ENCODE data around the gene EIF2B5. TPM values are rescaled to one million over a fixed set of nuclear protein-coding genes. Genes with fewer than 3 reads are reported as not detected.

EIF2B5 gene
- total RNA-seq: 10 to 100 TPM; 35.4 to 45.6 TPM

GRCh38 chr3:184135149-184135910 lies at the start of gene EIF2B5:
EIF2B5 (plus strand) TSS chr3:184135358; CDS start chr3:184135386, 28 bp downstream.

GRCh38 chr3:184096811-184097383 lies 38.3 kb upstream of the EIF2B5 start, which contains the start of gene HTR3E:
HTR3E (plus strand) TSS chr3:184097064; CDS start chr3:184097530, 466 bp downstream.

GRCh38 chr3:184154885-184155643 lies 19.9 kb downstream of the EIF2B5 start, which contains the start of gene DVL3:
DVL3 (plus strand) TSS chr3:184155377; CDS start chr3:184155636, 259 bp downstream.

GRCh38 chr3:184174646-184175492 lies 39.7 kb downstream of the EIF2B5 start, which contains the start of gene AP2M1:
AP2M1 (plus strand) TSS chr3:184174855; CDS start chr3:184176994, 2,139 bp downstream.

GRCh38 chr3:184186184-184186901 lies 51.2 kb downstream of the EIF2B5 start, which contains the start of gene ABCF3:
ABCF3 (plus strand) TSS chr3:184186199; CDS start chr3:184186208, 9 bp downstream.

Small RNA genes lying within 50 kb of the gene (small RNA-seq; reads per million reads assigned to genes)
- 0 reads per million in 2 donors for gene RF00019

Other genes with a start within 250 kb of the EIF2B5 start
- 10 to 100 TPM; 20.0 to 21.6 TPM for gene ABCC5, start 117.5 kb upstream of the EIF2B5 start, total RNA-seq
- not detected for gene HTR3D, start 103.6 kb upstream of the EIF2B5 start, total RNA-seq
- gene HTR3C, start 82.3 kb upstream of the EIF2B5 start, total RNA-seq: not detected
- gene HTR3E, start 38.3 kb upstream of the EIF2B5 start, total RNA-seq: not detected
- 10 to 100 TPM; 41.0 to 54.7 TPM for gene DVL3, start 20.0 kb downstream of the EIF2B5 start, total RNA-seq
- gene AP2M1, start 39.5 kb downstream of the EIF2B5 start, total RNA-seq: 100 to 1,000 TPM; 214 to 239 TPM
- 10 to 100 TPM; 39.9 to 52.9 TPM for gene ABCF3, start 50.8 kb downstream of the EIF2B5 start, total RNA-seq
- gene VWA5B2, start 94.2 kb downstream of the EIF2B5 start, total RNA-seq: not detected
- gene ALG3, start 113.6 kb downstream of the EIF2B5 start, total RNA-seq: 10 to 100 TPM; 68.8 to 88.9 TPM
- gene EEF1AKMT4, start 114.3 kb downstream of the EIF2B5 start, total RNA-seq: 1 to 10 TPM; 3.8 to 9.0 TPM
- gene CAMK2N2, start 126.2 kb downstream of the EIF2B5 start, total RNA-seq: under 1 TPM; 0.33 to 0.69 TPM
- not detected for gene ECE2, start 140.7 kb downstream of the EIF2B5 start, total RNA-seq
- gene PSMD2, start 163.9 kb downstream of the EIF2B5 start, total RNA-seq: 100 to 1,000 TPM; 324 to 411 TPM
- 100 to 1,000 TPM; 191 to 328 TPM for gene EIF4G1, start 179.2 kb downstream of the EIF2B5 start, total RNA-seq
- gene FAM131A, start 202.2 kb downstream of the EIF2B5 start, total RNA-seq: 10 to 100 TPM; 15.7 to 22.7 TPM
- 1 to 10 TPM; 4.1 to 6.7 TPM for gene CLCN2, start 226.2 kb downstream of the EIF2B5 start, total RNA-seq
- 100 to 1,000 TPM in 1 of 2 donors, 10 to 100 TPM in 1; 40.3 to 102 TPM for gene POLR2H, start 226.4 kb downstream of the EIF2B5 start, total RNA-seq
- gene THPO, start 242.8 kb downstream of the EIF2B5 start, total RNA-seq: not detected
- under 1 TPM in 1 of 2 donors, not detected in 1; 0.34 TPM for gene CHRD, start 244.7 kb downstream of the EIF2B5 start, total RNA-seq

Data from melanocyte of skin (primary cell).